CD4-positive, alpha-beta T cell treated with Interleukin-4 for 1 hour (primary cell): ENCODE results near the gene CYB5R3.
A peak's percentile ranks its signal among the peaks of the same experiment; 100 is the strongest.
"Not testable (repeated sequence)": the region's sequence is repeated elsewhere in the genome, so short reads cannot be mapped to it uniquely, and the experiment has no call there.

Experiments
- DNase-seq, 2 donors: peaks; one replicate each; pipeline ENCODE4 v3.0.0-alpha.2; 2020 to 2022

The CYB5R3 gene

DNA sequence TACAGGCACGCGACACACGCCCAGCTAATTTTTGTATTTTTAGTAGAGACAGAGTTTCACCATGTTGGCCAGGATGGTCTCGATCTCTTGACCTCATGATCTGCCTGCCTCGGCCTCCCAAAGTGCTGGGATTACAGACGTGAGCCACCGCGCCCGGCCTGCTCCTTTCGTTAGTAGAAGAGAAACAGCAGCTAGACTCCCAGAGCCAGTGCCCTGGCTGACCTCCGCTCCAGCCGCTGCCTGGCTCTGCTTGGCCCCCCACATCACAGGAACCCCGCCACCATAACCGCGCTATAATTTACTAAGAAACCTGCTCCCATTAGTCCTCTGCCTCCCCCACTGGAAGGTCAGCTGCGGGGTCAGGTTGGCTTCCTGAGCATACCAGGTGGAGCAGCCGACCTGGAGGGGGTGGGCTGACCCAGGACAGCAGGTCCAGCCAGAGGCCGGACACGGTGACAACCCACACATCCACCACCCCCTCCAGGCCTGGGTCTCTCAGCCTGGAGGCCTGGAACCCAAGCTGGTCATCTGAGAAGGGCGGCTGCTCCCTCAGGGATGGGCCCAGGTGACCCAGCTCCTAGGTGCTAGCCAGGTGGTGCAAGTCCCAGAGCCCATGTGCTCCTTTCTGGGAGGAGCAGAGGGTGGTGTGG, 27.0 kb downstream of the CYB5R3 start:
- no peak for DNase-seq

DNA sequence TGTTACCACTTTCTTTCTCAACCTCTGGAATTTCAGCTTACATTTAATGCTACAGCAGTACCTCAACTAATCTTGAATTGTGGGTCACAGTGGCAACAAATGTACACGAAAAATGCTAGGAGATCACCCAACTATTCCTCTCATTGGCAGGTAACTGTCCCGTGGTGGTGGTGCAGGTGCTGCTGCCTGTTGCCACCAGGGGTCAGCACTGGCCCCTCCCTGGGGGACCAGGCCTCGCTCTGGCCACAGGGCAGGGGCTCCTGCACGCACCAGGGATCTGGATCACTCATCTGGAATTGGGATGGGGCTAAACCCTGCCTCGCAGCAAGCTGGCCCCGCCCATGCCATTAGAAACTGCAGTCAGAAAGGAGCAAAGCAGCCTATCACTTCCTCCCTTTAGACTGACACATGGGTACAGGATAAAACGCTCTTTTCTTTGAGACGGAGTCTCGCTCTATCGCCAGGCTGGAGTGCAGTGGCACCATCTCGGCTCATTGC, 27.6 kb downstream of the CYB5R3 start:
- DNase-seq = peak; percentile 52 to 60

- no peak for DNase-seq
Measured at GRCh38 chr22:42620084-42620483, 29.1 kb downstream of the CYB5R3 start.

- DNase-seq = no peak
Measured at GRCh38 chr22:42619261-42620063, 29.7 kb downstream of the CYB5R3 start.

DNA sequence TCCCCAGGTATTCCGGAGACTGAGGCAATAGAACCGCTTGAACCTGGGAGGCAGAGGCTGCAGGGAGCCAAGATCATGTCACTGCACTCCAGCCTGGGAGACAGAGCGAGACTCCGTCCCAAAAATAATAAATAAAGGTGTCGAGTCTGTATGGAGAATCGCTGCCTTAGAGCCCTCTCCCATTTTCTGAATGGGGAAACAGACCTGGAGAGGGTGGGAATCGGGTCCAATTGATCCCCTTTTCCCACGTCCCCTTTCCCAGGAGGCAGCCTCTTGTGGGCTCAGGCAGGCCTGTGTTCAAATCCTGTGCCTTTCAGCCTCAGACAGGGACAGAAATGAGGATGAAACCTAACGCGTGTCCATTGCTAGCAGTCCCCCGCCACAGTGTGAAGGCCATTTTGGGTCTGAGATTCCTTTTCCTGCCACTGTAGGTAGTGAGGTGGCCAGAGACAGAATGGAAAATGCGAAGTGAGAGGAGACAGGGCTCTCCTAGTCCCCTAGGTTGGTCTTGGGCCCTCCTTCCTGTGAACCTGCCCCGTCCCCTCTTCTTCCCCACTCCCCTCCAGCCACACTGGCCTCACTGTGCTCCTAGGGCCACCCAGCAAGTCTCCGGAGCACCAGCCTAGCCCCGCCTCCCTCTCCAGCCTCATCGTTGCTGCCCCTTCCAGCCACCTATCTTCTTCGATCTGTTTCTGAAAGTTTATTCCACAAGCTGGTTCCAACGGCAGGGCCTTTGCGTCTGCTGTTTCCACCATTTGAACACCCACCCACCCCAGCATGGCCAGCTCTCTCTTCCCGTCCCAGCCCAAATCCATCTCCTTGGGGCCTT, 31.8 kb downstream of the CYB5R3 start:
- no peak for DNase-seq

- not testable (repeated sequence) for DNase-seq
Measured at GRCh38 chr22:42615860-42616175, 33.4 kb downstream of the CYB5R3 start.

DNA sequence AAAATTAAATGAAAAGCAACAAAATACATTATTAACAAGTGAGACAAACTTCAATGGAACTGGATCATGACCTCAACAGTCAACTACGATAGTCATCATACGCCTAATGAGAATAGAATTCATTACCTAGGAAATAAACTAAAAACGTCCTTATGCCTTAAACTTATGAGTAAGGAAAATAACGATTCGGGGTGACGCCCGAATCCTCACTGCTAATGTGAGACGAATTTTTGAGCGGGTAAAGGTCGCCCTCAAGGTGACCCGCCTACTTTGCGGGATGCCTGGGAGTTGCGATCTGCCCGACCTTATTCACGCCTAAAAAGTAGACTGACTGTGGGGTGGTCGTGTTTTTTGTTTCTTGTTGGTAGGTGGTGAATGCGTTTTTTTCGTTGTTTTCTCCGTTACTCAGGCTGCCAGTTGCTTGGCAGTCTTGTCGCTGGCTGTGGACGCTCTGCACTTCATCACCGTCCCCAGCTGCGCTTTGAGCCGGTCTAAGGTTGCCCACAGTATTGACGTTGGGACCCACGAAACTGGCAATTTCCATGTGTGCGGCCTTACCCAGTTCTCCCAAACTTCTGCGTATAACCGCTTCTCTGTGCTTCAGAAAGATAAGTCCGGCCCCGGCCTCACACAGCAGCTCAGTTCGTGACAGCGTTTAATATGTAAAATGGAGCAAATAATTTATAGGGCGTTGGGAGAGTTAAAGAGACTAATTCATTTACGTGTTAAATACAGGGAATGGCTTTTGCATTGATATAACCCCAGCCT, 33.9 kb downstream of the CYB5R3 start:
- DNase-seq = peak; percentile 94 to 96

DNA sequence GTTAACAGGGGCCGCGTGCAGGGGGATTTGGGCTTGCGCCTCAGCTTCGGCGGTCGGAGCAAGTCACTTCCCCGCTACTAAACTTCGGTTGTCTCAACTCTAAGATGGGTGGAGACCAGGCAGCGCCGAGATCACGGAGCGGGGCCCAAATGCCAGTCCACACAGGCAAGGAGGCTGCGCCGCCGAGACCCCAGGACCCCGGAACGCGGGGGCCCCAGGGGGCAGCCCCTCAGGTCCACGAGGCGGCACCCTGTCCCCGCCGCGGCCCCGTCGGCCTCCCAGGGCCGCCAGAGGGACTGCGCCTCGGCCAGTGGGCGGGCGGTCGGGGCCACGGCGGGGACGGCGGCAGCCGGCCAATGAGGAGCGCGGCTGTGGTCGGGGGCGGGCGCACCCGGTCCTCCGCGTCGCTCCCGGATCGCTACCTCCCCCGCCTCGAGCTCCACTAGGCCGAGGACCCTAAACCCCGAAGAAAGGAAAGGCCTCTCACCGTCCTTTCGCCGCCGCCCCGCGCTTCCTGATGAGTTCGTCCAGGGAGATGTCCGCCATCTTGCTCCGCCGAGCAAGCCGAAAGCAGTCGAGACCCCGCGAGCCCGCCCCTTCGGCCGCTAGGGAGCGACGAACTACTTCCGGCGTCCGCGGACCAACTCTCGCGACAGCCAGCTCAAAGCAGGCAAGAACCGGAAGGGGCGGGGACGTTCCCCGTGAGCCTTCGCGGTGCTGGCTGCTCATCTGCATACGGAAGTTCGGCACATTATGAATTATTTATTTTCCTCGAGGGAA, 34.7 kb downstream of the CYB5R3 start, which contains the start of gene POLDIP3:
Gene POLDIP3, minus strand, starts transcription at position 572 of the 780 bp plus-strand sequence. Its CDS starts 26 bp downstream, at position 546.
- DNase-seq = peak; percentile 98 to 99

GRCh38 chr22:42613872-42614301, 35.3 kb downstream of the CYB5R3 start:
- DNase-seq = no peak

GRCh38 chr22:42612336-42612735, 36.9 kb downstream of the CYB5R3 start:
- no peak for DNase-seq

GRCh38 chr22:42611051-42611450, 38.1 kb downstream of the CYB5R3 start:
- no peak for DNase-seq

GRCh38 chr22:42610186-42610585, 39.0 kb downstream of the CYB5R3 start:
- no peak for DNase-seq

GRCh38 chr22:42608823-42609361, 40.3 kb downstream of the CYB5R3 start:
- no peak for DNase-seq

- no peak for DNase-seq
Measured at GRCh38 chr22:42608136-42608822, 40.9 kb downstream of the CYB5R3 start.

DNA sequence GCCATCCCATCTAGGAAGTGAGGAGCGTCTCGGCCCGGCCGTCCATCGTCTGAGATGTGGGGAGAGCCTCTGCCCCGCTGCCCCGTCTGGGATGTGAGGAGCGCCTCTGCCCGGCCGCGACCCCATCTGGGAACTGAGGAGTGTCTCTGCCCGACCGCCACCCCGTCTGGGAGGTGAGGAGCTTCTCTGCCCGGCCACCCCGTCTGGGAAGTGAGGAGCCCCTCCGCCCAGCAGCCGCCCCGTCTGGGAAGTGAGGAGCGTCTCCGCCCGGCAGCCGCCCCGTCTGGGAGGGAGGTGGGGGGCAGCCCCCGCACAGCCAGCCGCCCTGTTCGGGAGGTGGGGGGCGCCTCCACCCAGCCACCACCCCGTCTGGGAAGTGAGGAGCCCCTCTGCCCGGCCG, 41.6 kb downstream of the CYB5R3 start:
- DNase-seq = not testable (repeated sequence)

GRCh38 chr22:42604403-42604802, 44.8 kb downstream of the CYB5R3 start:
- DNase-seq = no peak

GRCh38 chr22:42603427-42603826, 45.8 kb downstream of the CYB5R3 start:
- no peak for DNase-seq

- DNase-seq = no peak
Measured at GRCh38 chr22:42602470-42602869, 46.7 kb downstream of the CYB5R3 start.

DNA sequence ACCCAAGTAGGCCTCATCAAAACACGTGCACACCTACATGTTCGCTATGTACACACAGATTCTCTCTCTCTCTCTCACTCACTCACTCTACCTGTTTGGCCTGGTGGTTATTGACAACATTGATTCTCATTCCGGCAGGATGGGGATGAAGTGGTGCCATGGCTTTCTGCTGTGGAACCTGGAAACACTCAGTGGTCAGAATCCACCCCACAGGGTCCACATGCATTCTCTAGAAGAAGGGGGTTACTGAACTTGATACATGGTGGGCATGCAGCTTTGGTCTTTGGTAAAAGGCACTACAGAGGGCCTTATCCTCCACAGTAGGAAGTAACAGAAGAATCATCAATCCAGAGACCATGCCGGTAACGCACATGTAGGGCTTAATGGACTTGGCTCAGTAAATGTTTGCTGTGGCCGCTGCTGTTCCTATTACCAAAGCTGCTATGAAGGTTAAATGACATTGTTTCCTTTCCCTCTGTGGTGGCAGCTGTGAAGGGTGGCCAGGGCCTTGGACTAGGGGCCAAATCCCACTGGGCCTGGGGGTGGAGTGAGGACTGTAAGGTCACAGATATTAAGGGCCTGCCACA, 47.2 kb downstream of the CYB5R3 start:
- no peak for DNase-seq

GRCh38 chr22:42596863-42597530, 52.2 kb downstream of the CYB5R3 start:
- DNase-seq = no peak
